ENCODE data around the gene RPL19. TPM values are rescaled to one million over a fixed set of nuclear protein-coding genes. Genes with fewer than 3 reads are reported as not detected.

Gene RPL19
- total RNA-seq, 2 donors from 2014 or later, result 2,719 to 2,768 TPM

GRCh38 chr17:39225308-39225958 is 25.4 kb downstream of the RPL19 start, which contains the start of gene STAC2:
TSS of gene STAC2 (minus strand) at chr17:39225945. CDS start at chr17:39225502, 443 bp downstream.
- H3K36me3 Mint-ChIP-seq, result no peaks in the 10 kb centered on the region
- H3K27ac Mint-ChIP-seq, result peak within 1 kb of the TSS in 1 of 2 donors; percentile 87
- ATAC-seq, result peak; percentile 5 to 17
- no peak for DNase-seq (ENCODE audit: low spot score in 2 of 2)
- H3K9me3 Mint-ChIP-seq, result no peaks in the 10 kb centered on the region

GRCh38 chr17:39225959-39226683 is 26.0 kb downstream of the RPL19 start:
- ATAC-seq (peak; percentile 50 to 84), DNase-seq (ENCODE audit: low spot score in 2 of 2) (peak in 1 of 2 donors; percentile 50)
- no peaks in the 10 kb centered on the region for H3K36me3 Mint-ChIP-seq
- H3K27ac Mint-ChIP-seq, result no peak overlapping the region
- no peaks in the 10 kb centered on the region for H3K9me3 Mint-ChIP-seq

- H3K27ac Mint-ChIP-seq, result no peak overlapping the region
- ATAC-seq, result no peak
- no peaks in the 10 kb centered on the region for H3K9me3 Mint-ChIP-seq
- DNase-seq (ENCODE audit: low spot score in 2 of 2), result no peak
- H3K36me3 Mint-ChIP-seq, result no peaks in the 10 kb centered on the region
These were observed 27.4 kb downstream of the RPL19 start for GRCh38 chr17:39227364-39227919.

- no peaks in the 10 kb centered on the region for H3K36me3 Mint-ChIP-seq
- DNase-seq (ENCODE audit: low spot score in 2 of 2) (no peak), ATAC-seq (no peak)
- no peaks in the 10 kb centered on the region for H3K9me3 Mint-ChIP-seq
- no peak overlapping the region for H3K27ac Mint-ChIP-seq
These were observed 29.3 kb downstream of the RPL19 start for GRCh38 chr17:39229274-39229913.

- DNase-seq (ENCODE audit: low spot score in 2 of 2) (no peak), ATAC-seq (no peak)
- no peak overlapping the region for H3K27ac Mint-ChIP-seq
- H3K9me3 Mint-ChIP-seq, result no peaks in the 10 kb centered on the region
- H3K36me3 Mint-ChIP-seq, result no peaks in the 10 kb centered on the region
These were observed 30.3 kb downstream of the RPL19 start for GRCh38 chr17:39230361-39230760.

- H3K36me3 Mint-ChIP-seq, result no peaks in the 10 kb centered on the region
- peak overlapping the region in 1 of 2 donors; percentile 31 for H3K27ac Mint-ChIP-seq
- no peak for DNase-seq (ENCODE audit: low spot score in 2 of 2)
- ATAC-seq, result no peak
- H3K9me3 Mint-ChIP-seq, result no peaks in the 10 kb centered on the region
These were observed 31.0 kb downstream of the RPL19 start for GRCh38 chr17:39231091-39231561.

GRCh38 chr17:39231591-39232551 is 31.8 kb downstream of the RPL19 start:
- ATAC-seq (peak; percentile 77 to 81), DNase-seq (ENCODE audit: low spot score in 2 of 2) (peak in 1 of 2 donors; percentile 67)
- Mint-ChIP-seq H3K36me3 (no peaks in the 10 kb centered on the region), H3K27ac (peak overlapping the region; percentile 14 to 31), H3K9me3 (no peaks in the 10 kb centered on the region)

GRCh38 chr17:39235555-39236449 is 35.7 kb downstream of the RPL19 start:
- DNase-seq (ENCODE audit: low spot score in 2 of 2), result peak in 1 of 2 donors; percentile 69
- Mint-ChIP-seq H3K27ac (no peak overlapping the region), H3K9me3 (no peaks in the 10 kb centered on the region), H3K36me3 (no peaks in the 10 kb centered on the region)
- ATAC-seq, result peak; percentile 56 to 77

GRCh38 chr17:39236450-39236927 is 36.4 kb downstream of the RPL19 start:
- no peak for DNase-seq (ENCODE audit: low spot score in 2 of 2)
- ATAC-seq, result no peak
- Mint-ChIP-seq H3K27ac (no peak overlapping the region), H3K9me3 (no peaks in the 10 kb centered on the region), H3K36me3 (no peaks in the 10 kb centered on the region)

GRCh38 chr17:39236981-39237441 is 36.9 kb downstream of the RPL19 start:
- ATAC-seq (no peak), DNase-seq (ENCODE audit: low spot score in 2 of 2) (no peak)
- Mint-ChIP-seq H3K27ac (no peak overlapping the region), H3K36me3 (no peaks in the 10 kb centered on the region), H3K9me3 (no peaks in the 10 kb centered on the region)

GRCh38 chr17:39237586-39237985 is 37.5 kb downstream of the RPL19 start:
- H3K9me3 Mint-ChIP-seq, result no peaks in the 10 kb centered on the region
- H3K27ac Mint-ChIP-seq, result peak overlapping the region in 1 of 2 donors; percentile 81
- H3K36me3 Mint-ChIP-seq, result no peaks in the 10 kb centered on the region
- ATAC-seq (no peak), DNase-seq (ENCODE audit: low spot score in 2 of 2) (no peak)

GRCh38 chr17:39238311-39238972 is 38.4 kb downstream of the RPL19 start:
- Mint-ChIP-seq H3K36me3 (no peaks in the 10 kb centered on the region), H3K27ac (peak overlapping the region in 1 of 2 donors; percentile 81), H3K9me3 (no peaks in the 10 kb centered on the region)
- ATAC-seq (peak; percentile 49 to 85), DNase-seq (ENCODE audit: low spot score in 2 of 2) (peak; percentile 35 to 70)

- Mint-ChIP-seq H3K9me3 (no peaks in the 10 kb centered on the region), H3K27ac (no peak overlapping the region), H3K36me3 (no peaks in the 10 kb centered on the region)
- DNase-seq (ENCODE audit: low spot score in 2 of 2) (peak; percentile 64 to 81), ATAC-seq (peak; percentile 45 to 70)
These were observed 39.7 kb downstream of the RPL19 start for GRCh38 chr17:39239640-39240314.

- ATAC-seq (no peak), DNase-seq (ENCODE audit: low spot score in 2 of 2) (no peak)
- Mint-ChIP-seq H3K27ac (no peak overlapping the region), H3K9me3 (no peaks in the 10 kb centered on the region), H3K36me3 (no peaks in the 10 kb centered on the region)
These were observed 40.5 kb downstream of the RPL19 start for GRCh38 chr17:39240631-39241030.
